DND-41 (cell line): ENCODE measurements around the gene FAM200C.

Experiments
- ATAC-seq: fragments of 200-7000 bp; cut with Tn5 transposase; 3 replicates; pipeline ENCODE4 v1.9.1; 2021; ENCODE audit warnings: low read depth; ENCODE audit not compliant: insufficient read depth
- DNase-seq: peaks from one replicate; pipeline ENCODE4 v3.0.0-alpha.2; 2020
- H2AFZ ChIP-seq: 2 replicates; pipeline ENCODE4 v1.6.0; 2012; ENCODE audit warnings: low read depth, low read length
- H3K27ac ChIP-seq: 2 replicates; pipeline ENCODE4 v1.5.1; 2012; ENCODE audit warnings: low read length, inconsistent platforms
- H3K27me3 ChIP-seq: fragments of 200-600 bp; sonication (generic); 2 replicates; pipeline ENCODE4 v1.6.0; 2012; ENCODE audit warnings: low read length, mild to moderate bottlenecking, inconsistent platforms; ENCODE audit not compliant: insufficient read depth, poor library complexity
- H3K36me3 ChIP-seq: 2 replicates; pipeline ENCODE4 v1.5.1; 2012; ENCODE audit warnings: low read length, inconsistent platforms; ENCODE audit not compliant: insufficient read depth
- H3K4me1 ChIP-seq: 2 replicates; pipeline ENCODE4 v1.5.1; 2012; ENCODE audit warnings: mild to moderate bottlenecking, low read length; ENCODE audit not compliant: insufficient read depth
- H3K4me2 ChIP-seq: 2 replicates; pipeline ENCODE4 v1.6.0; 2012; ENCODE audit warnings: mild to moderate bottlenecking, moderate library complexity, low read length, inconsistent platforms; ENCODE audit not compliant: insufficient read depth
- H3K4me3 ChIP-seq, 2 experiments: fragments of 200-600 bp in 1 of 2; shearing (Covaris generic) in 1 of 2; 2 replicates each; pipeline ENCODE4 v1.5.1; 2012 to 2016; ENCODE audit warnings: inconsistent platforms in 2 of 2, low read length in 2 of 2, mild to moderate bottlenecking in 2 of 2, low read depth in 1 of 2, moderate library complexity in 1 of 2
- H3K79me2 ChIP-seq: 2 replicates; pipeline ENCODE4 v1.6.0; 2012; ENCODE audit warnings: low read length, inconsistent platforms; ENCODE audit not compliant: insufficient read depth
- H3K9ac ChIP-seq: 2 replicates; pipeline ENCODE4 v1.6.0; 2012; ENCODE audit warnings: low read depth, mild to moderate bottlenecking, inconsistent platforms, low read length, moderate library complexity
- H3K9me3 ChIP-seq: 2 replicates; pipeline ENCODE4 v1.5.1; 2012; ENCODE audit warnings: low read length, moderate library complexity, mild to moderate bottlenecking, inconsistent platforms; ENCODE audit not compliant: insufficient read depth, severe bottlenecking
- H4K20me1 ChIP-seq: 2 replicates; pipeline ENCODE4 v1.6.0; 2012; ENCODE audit warnings: low read length; ENCODE audit not compliant: insufficient read depth
- EZH2 ChIP-seq: IDR thresholded peaks from 3 replicates; pipeline ENCODE4 v1.6.1; 2012; ENCODE audit warnings: borderline replicate concordance, low read depth, mild to moderate bottlenecking, moderate library complexity, low read length, inconsistent platforms; ENCODE audit not compliant: severe bottlenecking
- TF ChIP-seq, protein P1 (sequence below): IDR thresholded peaks from 2 replicates; pipeline ENCODE4 v1.5.1; 2012; ENCODE audit warnings: borderline replicate concordance, low read length, moderate library complexity, mild to moderate bottlenecking; ENCODE audit not compliant: poor library complexity, severe bottlenecking; ENCODE audit errors: extremely low read depth

The FAM200C gene

DNA sequence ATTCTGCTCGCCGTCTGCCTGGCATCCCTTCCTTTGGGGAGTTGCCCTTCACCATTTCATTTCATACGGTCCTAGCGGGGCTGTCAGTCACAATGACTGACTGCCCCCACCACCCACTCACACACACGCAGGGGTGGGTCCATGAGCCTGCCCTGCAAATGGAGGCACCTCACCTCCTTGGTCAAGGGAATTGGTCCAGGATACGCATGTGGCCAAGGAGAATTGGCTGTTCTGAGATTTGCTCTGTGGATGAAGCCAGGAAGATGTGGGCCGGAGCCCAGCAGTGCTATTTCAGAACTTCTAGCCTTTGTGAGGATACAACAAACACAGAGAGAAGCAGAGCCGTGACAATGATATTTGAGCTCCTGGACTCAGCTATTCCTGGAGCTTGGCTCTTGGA lies 46.5 kb downstream of the FAM200C start:
- no peak for TF ChIP-seq EZH2
- TF ChIP-seq, protein P1, sequence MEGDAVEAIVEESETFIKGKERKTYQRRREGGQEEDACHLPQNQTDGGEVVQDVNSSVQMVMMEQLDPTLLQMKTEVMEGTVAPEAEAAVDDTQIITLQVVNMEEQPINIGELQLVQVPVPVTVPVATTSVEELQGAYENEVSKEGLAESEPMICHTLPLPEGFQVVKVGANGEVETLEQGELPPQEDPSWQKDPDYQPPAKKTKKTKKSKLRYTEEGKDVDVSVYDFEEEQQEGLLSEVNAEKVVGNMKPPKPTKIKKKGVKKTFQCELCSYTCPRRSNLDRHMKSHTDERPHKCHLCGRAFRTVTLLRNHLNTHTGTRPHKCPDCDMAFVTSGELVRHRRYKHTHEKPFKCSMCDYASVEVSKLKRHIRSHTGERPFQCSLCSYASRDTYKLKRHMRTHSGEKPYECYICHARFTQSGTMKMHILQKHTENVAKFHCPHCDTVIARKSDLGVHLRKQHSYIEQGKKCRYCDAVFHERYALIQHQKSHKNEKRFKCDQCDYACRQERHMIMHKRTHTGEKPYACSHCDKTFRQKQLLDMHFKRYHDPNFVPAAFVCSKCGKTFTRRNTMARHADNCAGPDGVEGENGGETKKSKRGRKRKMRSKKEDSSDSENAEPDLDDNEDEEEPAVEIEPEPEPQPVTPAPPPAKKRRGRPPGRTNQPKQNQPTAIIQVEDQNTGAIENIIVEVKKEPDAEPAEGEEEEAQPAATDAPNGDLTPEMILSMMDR: no peak
- ATAC-seq (no peak), DNase-seq (no peak)
- no peak overlapping the region for H3K4me2 ChIP-seq
- H3K79me2 ChIP-seq: no peaks in the 10 kb centered on the region
- no peak overlapping the region for H2AFZ ChIP-seq
- no peaks in the 10 kb centered on the region for H3K27me3 ChIP-seq
- H3K9me3 ChIP-seq: no peaks in the 10 kb centered on the region
- no peak overlapping the region for H3K9ac ChIP-seq
- H3K27ac ChIP-seq: no peak overlapping the region
- no peaks in the 10 kb centered on the region for H3K36me3 ChIP-seq
- no peak overlapping the region for H3K4me3 ChIP-seq
- H4K20me1 ChIP-seq: no peaks in the 10 kb centered on the region
- no peaks in the 10 kb centered on the region for H3K4me1 ChIP-seq

DNA sequence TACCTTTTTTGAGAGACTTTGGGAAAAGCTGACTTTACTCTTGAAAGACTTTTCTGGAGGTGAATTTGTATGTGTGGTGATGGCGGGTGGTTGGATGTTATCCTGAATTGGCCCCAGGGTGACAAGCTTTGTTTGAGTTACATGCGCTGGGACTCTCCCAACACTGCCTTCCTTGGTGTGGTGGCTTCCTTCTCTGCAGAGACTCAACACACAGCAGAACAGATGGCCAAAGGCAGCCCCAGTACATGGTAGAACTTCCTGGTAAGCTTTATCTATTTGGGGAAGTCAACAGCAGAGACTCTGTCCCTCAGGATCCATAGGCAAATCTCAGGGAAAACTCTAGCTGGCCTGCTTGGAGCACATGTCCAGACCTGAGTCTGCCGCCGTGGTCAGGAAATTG lies 47.5 kb downstream of the FAM200C start:
- Histone ChIP-seq H3K4me1 (no peaks in the 10 kb centered on the region), H3K9ac (no peak overlapping the region), H3K36me3 (no peaks in the 10 kb centered on the region), H2AFZ (no peak overlapping the region), H3K79me2 (no peaks in the 10 kb centered on the region), H3K27me3 (no peaks in the 10 kb centered on the region), H4K20me1 (no peaks in the 10 kb centered on the region), H3K4me2 (no peak overlapping the region), H3K4me3 (no peak overlapping the region), H3K27ac (no peak overlapping the region), H3K9me3 (no peaks in the 10 kb centered on the region)
- DNase-seq (no peak), ATAC-seq (no peak)
- TF ChIP-seq, protein P1: no peak
- no peak for TF ChIP-seq EZH2

DNA sequence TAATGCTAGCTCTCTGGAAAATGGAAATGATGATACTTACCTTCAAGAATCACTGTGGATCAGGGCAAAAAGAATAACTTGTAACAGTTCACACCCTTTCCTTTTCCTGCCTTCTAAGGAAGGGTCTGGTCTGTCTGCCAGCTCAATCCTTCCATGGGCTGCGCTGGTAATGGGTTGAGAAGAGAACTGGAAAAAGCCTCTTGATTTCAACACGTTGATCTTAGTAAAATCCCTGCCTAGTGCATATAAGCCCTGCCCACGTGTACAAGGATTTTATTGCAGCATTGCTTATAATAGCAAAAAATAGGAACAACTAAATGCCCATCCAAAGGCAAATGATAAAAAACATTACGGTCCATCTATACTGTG lies 49.9 kb downstream of the FAM200C start:
- Histone ChIP-seq H3K27me3 (no peaks in the 10 kb centered on the region), H4K20me1 (no peaks in the 10 kb centered on the region), H3K9ac (no peak overlapping the region), H3K36me3 (no peaks in the 10 kb centered on the region), H3K27ac (no peak overlapping the region), H3K4me3 (no peak overlapping the region), H2AFZ (no peak overlapping the region), H3K79me2 (no peaks in the 10 kb centered on the region), H3K4me1 (peaks cover 3% of the 10 kb centered on the region; the same call in 1 of the 2 replicates), H3K4me2 (no peak overlapping the region), H3K9me3 (no peaks in the 10 kb centered on the region)
- no peak for TF ChIP-seq EZH2
- TF ChIP-seq, protein P1: no peak
- DNase-seq (no peak), ATAC-seq (no peak)
